GM18870 (cell line): ENCODE data around the gene SNX18.

Experiments used
- ATAC-seq: cut with Tn5 transposase; IDR thresholded peaks from one replicate; pipeline ENCODE4 v1.9.1; 2021; ENCODE audit warnings: moderate library complexity; ENCODE audit not compliant: unreplicated experiment

SNX18 gene

GRCh38 chr5:54538156-54538555 lies 20.6 kb downstream of the SNX18 start:
- no peak for ATAC-seq

DNA sequence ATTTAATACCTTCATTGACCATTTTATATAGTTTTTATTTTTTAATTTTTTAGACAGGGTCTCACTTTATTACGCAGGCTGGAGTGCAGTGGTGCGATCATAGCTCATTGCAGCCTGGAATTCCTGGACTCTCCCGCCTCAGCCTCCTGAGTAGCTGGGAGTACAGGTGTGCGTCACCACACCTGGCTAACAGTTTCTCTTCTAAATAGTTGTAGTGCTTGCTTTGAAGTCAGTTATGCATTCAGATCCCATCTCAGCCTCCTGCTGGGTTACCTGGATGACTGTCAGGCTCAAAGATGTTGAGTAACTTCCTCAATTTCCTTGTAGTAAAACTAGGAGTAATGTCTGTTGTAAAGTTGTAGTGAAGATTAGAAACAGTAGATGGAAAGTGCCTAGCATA lies 21.4 kb downstream of the SNX18 start:
- ATAC-seq: no peak

DNA sequence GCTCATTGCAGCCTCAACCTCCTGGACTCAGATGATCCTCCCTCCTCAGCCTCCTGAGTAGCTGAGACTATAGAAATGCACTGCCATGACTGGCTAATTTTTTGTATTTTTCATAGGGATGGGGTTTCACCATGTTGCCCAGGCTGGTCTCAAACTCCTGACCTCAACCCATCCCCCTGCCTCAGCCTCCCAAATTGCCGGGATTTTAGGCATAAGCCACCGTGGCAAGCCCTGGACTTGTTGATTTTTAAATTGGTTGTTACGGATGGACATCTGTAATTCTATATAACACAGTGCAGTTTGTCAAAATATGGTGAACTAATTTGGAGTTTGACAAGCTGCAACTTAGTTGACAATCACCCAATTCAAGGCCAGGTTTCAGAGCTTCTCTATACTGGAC lies 22.7 kb downstream of the SNX18 start:
- ATAC-seq: no peak

DNA sequence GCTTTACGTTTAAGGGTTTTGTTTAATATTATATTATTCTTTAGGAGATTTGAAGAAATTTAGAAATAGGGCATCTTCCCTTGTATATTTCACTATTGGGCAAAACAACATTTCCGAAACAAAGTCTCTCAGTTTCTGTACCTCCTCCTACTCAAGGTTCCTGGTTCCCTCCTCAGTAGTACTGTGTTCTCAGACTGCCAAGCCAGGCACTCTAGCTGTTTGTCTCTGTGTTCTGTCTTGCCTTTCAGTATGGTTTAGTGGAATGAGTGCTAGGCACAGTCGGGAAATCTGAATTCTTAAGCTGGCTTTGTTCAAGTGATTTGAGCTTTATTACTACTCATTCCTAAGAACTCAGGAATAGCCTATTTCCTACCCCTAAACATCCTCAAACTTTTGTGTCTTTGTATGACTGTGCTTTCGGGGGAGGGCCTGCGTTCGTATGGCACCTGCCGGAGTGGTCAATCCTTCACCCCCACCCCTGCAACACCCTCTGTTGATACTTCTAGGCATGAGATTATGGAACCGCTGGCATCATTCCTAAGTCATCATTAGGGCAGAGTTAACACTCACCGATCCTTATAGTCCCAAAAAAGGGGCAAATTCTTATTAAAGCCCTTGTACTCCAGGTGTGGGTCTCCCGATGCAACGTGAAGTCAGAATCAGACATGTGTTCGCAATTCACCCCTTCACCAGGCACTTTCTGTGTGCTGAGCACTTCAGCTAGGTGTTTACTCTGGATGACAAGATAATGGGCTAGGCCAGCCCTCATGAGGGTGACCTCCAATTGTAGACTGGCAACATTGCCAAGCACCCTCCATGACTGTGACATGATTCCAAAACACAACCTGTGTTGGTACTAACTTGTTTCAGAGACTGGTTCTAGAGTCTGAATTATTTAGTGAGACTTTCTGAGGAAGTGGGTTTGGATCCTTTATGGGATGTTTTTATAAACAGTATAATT lies 24.5 kb downstream of the SNX18 start:
- no peak for ATAC-seq

GRCh38 chr5:54544044-54544443 lies 26.5 kb downstream of the SNX18 start:
- ATAC-seq: no peak

- no peak for ATAC-seq
These were observed 28.2 kb downstream of the SNX18 start for GRCh38 chr5:54545796-54546195.

DNA sequence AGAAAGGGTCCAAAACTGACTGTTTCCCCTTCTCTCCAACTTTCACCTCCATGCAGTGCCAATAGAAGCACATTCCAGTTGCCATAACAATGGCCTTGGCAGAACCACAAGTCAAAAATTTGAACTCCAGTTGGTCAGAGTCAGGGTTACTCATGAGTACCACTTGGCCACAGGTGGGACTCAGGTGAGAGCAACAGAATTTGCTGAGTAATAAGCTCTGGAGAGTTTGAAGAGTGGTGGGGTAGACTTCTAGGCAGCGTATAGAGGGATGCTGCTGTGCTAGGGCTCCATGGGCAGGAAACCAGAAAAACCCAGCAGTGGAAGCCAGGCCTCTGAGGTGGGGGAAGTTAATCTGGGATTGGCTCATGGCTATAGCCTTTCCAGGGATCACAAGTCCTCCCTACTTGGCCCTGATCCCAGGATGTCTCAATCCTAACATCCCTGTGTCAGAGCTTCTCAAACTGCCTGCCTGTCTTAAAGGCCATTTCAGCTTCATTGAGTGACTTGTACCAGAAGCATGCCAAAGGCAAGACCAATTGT lies 30.2 kb downstream of the SNX18 start:
- ATAC-seq: no peak

DNA sequence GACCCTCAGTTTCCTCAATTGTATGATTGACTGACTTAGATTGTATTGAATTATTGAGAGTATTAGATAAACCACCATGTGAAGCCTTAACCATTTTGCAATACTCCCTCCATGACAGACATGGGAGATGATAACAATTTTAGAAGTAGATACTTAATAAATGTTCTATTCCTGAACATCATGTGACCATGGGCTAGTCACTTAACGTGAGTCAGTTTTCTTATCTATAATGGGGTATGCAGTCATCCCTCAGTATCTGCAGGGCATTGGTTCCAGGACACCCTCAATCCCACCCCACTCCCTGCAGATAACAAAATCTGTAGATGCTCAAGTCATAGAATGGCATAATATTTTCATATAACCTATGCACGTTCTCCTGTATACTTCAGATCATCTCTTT lies 31.0 kb downstream of the SNX18 start:
- no peak for ATAC-seq

DNA sequence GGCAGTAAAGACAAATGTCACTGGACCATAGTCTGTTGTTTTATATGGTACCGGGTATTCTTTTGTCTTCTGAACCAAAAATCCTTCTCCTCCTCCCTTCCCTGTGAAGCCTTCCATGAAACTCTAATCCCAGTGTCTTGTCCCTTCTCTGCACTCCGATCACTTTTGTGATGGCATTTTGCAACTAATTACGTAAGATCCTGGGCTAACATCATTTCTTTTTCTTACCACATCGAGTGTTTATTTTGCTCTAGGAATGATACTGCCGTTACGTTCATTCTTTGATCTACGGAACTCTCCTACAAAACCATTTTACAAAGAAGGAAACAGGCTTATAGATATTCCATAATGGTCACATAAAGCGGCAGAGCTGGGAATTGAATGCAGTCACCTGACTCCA lies 33.7 kb downstream of the SNX18 start:
- ATAC-seq: no peak

- no peak for ATAC-seq
These were observed 34.4 kb downstream of the SNX18 start for GRCh38 chr5:54551926-54552325.

GRCh38 chr5:54552446-54552845 lies 34.9 kb downstream of the SNX18 start:
- ATAC-seq: no peak

DNA sequence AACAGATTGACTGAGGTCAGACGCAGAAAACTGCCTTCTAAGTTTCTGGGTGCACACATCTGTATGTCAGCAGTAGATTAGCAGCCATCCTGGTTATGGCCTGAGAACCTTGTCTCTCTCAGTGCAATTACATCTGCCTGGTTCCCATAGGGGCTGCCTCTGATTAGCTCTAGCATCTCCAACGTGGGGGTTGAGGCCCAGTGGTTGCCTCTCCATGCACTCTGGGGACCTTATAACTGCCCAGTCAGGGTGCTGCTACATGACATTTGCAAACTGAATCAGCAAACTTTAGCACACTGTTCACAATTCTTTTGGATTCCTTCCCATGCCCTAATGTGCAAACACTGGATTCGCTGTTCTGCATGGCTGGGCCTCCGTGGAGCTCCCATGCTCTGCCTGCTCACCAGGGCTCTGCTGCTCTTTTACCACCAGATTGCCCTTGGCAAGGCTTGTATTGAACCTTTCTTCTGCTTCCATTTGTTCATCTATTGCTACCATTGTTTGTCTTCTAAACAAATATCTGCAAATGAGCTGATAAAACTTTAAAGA lies 36.2 kb downstream of the SNX18 start:
- ATAC-seq: no peak

GRCh38 chr5:54556141-54556540 lies 38.6 kb downstream of the SNX18 start:
- ATAC-seq: no peak

GRCh38 chr5:54558362-54558761 lies 40.8 kb downstream of the SNX18 start:
- ATAC-seq: no peak

DNA sequence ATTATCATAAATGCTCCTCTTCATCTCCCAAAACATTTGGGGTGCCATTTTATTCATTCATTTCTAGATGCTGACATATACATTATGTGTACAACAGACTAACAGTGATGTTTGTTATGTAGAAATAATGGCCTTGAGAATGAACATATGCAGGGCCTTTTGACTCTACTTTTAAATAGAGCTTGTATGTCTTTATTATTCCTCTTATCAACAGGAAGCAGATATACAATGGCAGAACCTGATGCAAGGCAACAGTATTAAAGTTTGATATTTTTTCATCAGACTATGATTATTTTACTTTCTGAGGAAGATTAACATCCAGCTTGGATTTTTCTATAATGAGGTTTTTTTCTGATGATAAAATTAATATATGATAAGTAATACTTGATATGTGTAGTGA lies 44.1 kb downstream of the SNX18 start:
- ATAC-seq: no peak

GRCh38 chr5:54563083-54563761 lies 45.7 kb downstream of the SNX18 start:
- no peak for ATAC-seq

GRCh38 chr5:54567996-54568395 lies 50.4 kb downstream of the SNX18 start:
- no peak for ATAC-seq

GRCh38 chr5:54570916-54571315 lies 53.4 kb downstream of the SNX18 start:
- no peak for ATAC-seq

DNA sequence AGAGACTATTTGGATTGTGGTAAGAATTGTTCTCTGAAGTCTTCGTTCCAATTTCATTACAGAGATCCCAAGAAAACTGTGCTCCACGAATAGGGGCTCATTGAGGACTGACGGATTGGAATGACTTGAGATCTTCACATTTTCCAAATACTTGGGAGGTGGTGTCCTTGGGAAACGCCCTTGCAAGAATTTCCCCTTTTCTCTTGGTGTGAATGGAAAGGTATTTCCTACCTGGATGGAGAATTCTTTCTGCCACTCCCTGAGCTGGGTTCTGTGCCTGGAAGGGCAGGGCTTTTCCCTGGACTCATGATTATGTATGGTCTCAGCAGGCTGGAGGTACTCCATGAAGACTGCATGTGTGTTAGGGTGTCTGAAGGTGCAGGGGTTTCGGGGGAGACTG lies 53.9 kb downstream of the SNX18 start:
- ATAC-seq: no peak

- no peak for ATAC-seq
These were observed 56.4 kb downstream of the SNX18 start for GRCh38 chr5:54573812-54574489.

- no peak for ATAC-seq
These were observed 60.0 kb downstream of the SNX18 start for GRCh38 chr5:54577528-54577927.
